GOT3 (cell line): ENCODE measurements around the gene P2RX7.
"Not testable (repeated sequence)": the region's sequence is repeated elsewhere in the genome, so short reads cannot be mapped to it uniquely, and the experiment has no call there.

ENCODE experiments used
- DNase-seq: peaks from one replicate; lab custom pipeline; 2025; ENCODE audit warnings: mixed read lengths; lab: John Stamatoyannopoulos, UW

The P2RX7 gene

GRCh38 chr12:121170611-121171260 is 38.1 kb downstream of the P2RX7 start:
- no peak for DNase-seq

GRCh38 chr12:121172145-121172544 is 39.5 kb downstream of the P2RX7 start:
- DNase-seq: no peak

- DNase-seq: no peak
These were observed 42.9 kb downstream of the P2RX7 start for GRCh38 chr12:121175383-121176119.

GRCh38 chr12:121176826-121177529 is 44.3 kb downstream of the P2RX7 start:
- no peak for DNase-seq

- DNase-seq: no peak
These were observed 48.5 kb downstream of the P2RX7 start for GRCh38 chr12:121181181-121181580.

GRCh38 chr12:121182222-121182893 is 49.7 kb downstream of the P2RX7 start:
- DNase-seq: no peak

- no peak for DNase-seq
These were observed 51.7 kb downstream of the P2RX7 start for GRCh38 chr12:121184425-121184824.

- no peak for DNase-seq
These were observed 52.6 kb downstream of the P2RX7 start for GRCh38 chr12:121184984-121185889.

- DNase-seq: no peak
These were observed 54.1 kb downstream of the P2RX7 start for GRCh38 chr12:121186826-121187225.

- no peak for DNase-seq
These were observed 54.8 kb downstream of the P2RX7 start for GRCh38 chr12:121187501-121187900.

GRCh38 chr12:121188227-121188626 is 55.6 kb downstream of the P2RX7 start:
- DNase-seq: no peak

- DNase-seq: no peak
These were observed 56.5 kb downstream of the P2RX7 start for GRCh38 chr12:121189131-121189530.

- DNase-seq: no peak
These were observed 57.0 kb downstream of the P2RX7 start for GRCh38 chr12:121189619-121190155.

GRCh38 chr12:121190523-121191031 is 57.9 kb downstream of the P2RX7 start:
- no peak for DNase-seq

- DNase-seq: no peak
These were observed 58.5 kb downstream of the P2RX7 start for GRCh38 chr12:121191151-121191550.

- DNase-seq: no peak
These were observed 64.2 kb downstream of the P2RX7 start for GRCh38 chr12:121196902-121197301.

- no peak for DNase-seq
These were observed 66.3 kb downstream of the P2RX7 start for GRCh38 chr12:121198949-121199348.

- not testable (repeated sequence) for DNase-seq
These were observed 68.5 kb downstream of the P2RX7 start for GRCh38 chr12:121201140-121201539.

GRCh38 chr12:121202407-121203355 is 70.0 kb downstream of the P2RX7 start:
- no peak for DNase-seq

GRCh38 chr12:121203482-121203881 is 70.8 kb downstream of the P2RX7 start:
- no peak for DNase-seq
